Stimulated activated CD4-positive, alpha-beta T cell treated with anti-CD3 and anti-CD28 coated beads, Interleukin-1b, Interleukin-23, amount 100 ng/mL, for 24 hours (primary cell): ENCODE results near the gene CD86.
"Not testable (repeated sequence)": the region's sequence is repeated elsewhere in the genome, so short reads cannot be mapped to it uniquely, and the experiment has no call there.

ENCODE experiments used
- DNase-seq, 4 experiments: peaks; one replicate each; pipeline ENCODE4 v3.0.0-alpha.2; 2020; ENCODE audit warnings: low read depth in 4 of 4, low spot score in 1 of 4

The CD86 gene

DNA sequence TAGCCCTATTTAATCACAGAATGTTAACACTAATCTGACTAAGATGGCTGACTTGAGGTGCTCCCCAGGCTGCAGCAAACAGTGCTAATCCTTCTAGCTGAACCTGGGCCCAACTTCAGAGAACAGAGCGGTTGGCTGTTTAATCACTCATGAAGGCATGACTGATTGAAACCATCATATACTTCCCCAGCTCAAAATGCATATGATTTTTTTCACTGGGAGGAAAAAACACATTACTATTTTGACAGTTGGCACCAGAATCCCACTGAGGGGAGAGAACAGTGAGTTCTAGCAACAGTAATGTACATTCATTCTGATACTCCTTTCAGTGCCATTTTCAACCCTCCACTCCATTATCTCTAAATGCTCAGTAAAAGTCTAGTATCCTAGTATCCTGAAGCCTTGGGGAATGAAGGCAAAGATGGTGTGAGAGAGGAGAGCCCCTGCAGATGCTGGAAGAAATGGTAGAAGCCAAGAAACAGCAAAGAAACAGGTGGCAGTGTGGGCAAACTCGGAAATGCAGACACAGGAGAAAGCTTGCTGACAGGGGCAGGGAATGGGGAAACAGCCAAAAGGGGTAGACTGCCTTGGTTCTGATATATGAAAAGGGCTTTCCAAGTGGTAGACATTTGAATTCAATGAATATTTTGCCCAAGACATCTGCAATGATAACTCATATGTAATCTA is 93.9 kb downstream of the CD86 start:
- no peak for DNase-seq

DNA sequence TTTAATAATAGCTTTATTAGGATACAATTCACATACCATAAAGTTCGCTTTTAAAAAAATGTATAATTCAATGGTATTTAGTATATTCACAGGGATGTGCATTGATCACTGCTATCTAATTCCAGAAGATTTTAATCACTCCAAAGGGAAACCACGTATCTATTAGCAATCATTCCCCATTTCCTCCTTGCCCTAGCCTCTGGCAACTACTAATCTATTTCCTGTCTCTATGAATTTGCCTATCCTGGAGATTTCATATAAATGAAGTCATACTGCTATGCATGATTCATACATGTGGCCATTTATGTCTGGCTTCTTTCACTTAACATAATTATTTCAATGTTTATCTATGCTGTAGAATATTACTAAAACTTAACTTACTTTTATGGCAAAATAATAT is 96.3 kb downstream of the CD86 start:
- DNase-seq: no peak

- not testable (repeated sequence) for DNase-seq
Measured at GRCh38 chr3:122164983-122165382, 109.8 kb downstream of the CD86 start.

GRCh38 chr3:122167630-122168029 is 112.5 kb downstream of the CD86 start:
- no peak for DNase-seq

- no peak for DNase-seq
Measured at GRCh38 chr3:122168044-122168443, 112.9 kb downstream of the CD86 start.

DNA sequence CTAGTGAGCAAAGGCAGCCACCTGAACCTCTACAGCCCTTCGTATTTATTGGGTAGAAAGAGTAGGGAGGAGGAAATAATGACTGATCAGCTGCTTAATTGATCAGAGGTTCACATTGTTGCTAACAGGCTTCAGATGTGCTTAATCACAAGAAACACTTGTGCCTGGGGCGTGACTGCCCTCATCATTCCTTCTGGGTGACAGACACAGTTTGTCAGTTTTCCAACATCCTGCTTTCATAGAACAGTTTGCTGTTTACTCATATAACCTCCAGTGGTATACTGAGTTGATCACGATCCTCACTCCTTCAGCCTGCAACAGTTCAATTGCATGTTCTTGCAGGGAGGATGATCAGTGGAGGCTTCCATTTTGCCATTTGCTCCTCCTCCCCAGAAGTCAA is 114.7 kb downstream of the CD86 start:
- DNase-seq: no peak
